CD4-positive, alpha-beta T cell (primary cell): ENCODE results near the gene LMF1. TPM values are rescaled to one million over a fixed set of nuclear protein-coding genes. Genes with fewer than 3 reads are reported as not detected.

Source experiments
- ATAC-seq: fragments of 200-7000 bp; cut with Tn5 transposase; one replicate; pipeline ENCODE4 v1.10.0; 2022; ENCODE audit warnings: mild to moderate bottlenecking; ENCODE audit not compliant: poor library complexity
- CTCF ChIA-PET: fragments of 350-600 bp; sonication (Branson Sonifier 250); formaldehyde crosslinking; loops from one replicate; lab custom pipeline; 2021; ENCODE audit warnings: antibody characterized with exemption, inconsistent platforms; lab: Charles Lee
- POLR2A ChIA-PET: fragments of 350-600 bp; sonication (Branson Sonifier 250); formaldehyde crosslinking; loops from one replicate; lab custom pipeline; 2021; ENCODE audit warnings: antibody characterized with exemption, inconsistent platforms; lab: Charles Lee
- DNase-seq, 14 experiments: peaks; one replicate each; pipeline ENCODE4 v3.0.0-alpha.2; 2013 to 2020; ENCODE audit warnings: mixed read lengths in 2 of 14
- H3K27ac ChIP-seq, 2 donors: one replicate each; pipeline versions ENCODE4 v1.5.1 to v1.7.0; 2013; ENCODE audit warnings: low read length in 2 of 2, low read depth in 1 of 2, mild to moderate bottlenecking in 1 of 2
- H3K27me3 ChIP-seq, 2 experiments: 1 replicate in 1 of 2; 2 replicates in 1 of 2; pipeline versions ENCODE4 v1.6.1 to v1.7.0; 2013; ENCODE audit warnings: low read length in 2 of 2, control low read depth in 1 of 2, mild to moderate bottlenecking in 1 of 2, moderate library complexity in 1 of 2; ENCODE audit not compliant: insufficient read depth in 2 of 2, control insufficient read depth in 1 of 2
- H3K36me3 ChIP-seq: one replicate; pipeline ENCODE4 v1.6.1; 2013; ENCODE audit warnings: low read length, control low read depth; ENCODE audit not compliant: insufficient read depth
- H3K4me1 ChIP-seq: one replicate; pipeline ENCODE4 v1.6.1; 2013; ENCODE audit warnings: low read length, control low read depth; ENCODE audit not compliant: insufficient read depth
- H3K4me3 ChIP-seq: one replicate; pipeline ENCODE4 v1.5.1; 2013; ENCODE audit warnings: mild to moderate bottlenecking, low read length, moderate library complexity
- H3K9me3 ChIP-seq, 2 experiments: 1 replicate in 1 of 2; 2 replicates in 1 of 2; pipeline versions ENCODE4 v1.6.1 to v1.7.0; 2013; ENCODE audit warnings: low read length in 2 of 2, mild to moderate bottlenecking in 2 of 2, control low read depth in 1 of 2, moderate library complexity in 1 of 2; ENCODE audit not compliant: control insufficient read depth in 1 of 2, insufficient read depth in 1 of 2
- H3K27ac Mint-ChIP-seq: one replicate; pipeline ENCODE4 v1.8.0; 2020; ENCODE audit warnings: mixed read lengths
- H3K27me3 Mint-ChIP-seq: one replicate; pipeline ENCODE4 v1.8.0; 2021; ENCODE audit warnings: mixed read lengths
- H3K36me3 Mint-ChIP-seq: one replicate; pipeline ENCODE4 v1.8.0; 2021; ENCODE audit warnings: low read depth, mixed read lengths
- H3K4me1 Mint-ChIP-seq: one replicate; pipeline ENCODE4 v1.8.0; 2021; ENCODE audit warnings: low read depth, mixed read lengths
- H3K4me3 Mint-ChIP-seq: one replicate; pipeline ENCODE4 v1.8.0; 2020; ENCODE audit warnings: mild to moderate bottlenecking, mixed read lengths
- H3K9me3 Mint-ChIP-seq: one replicate; pipeline ENCODE4 v1.8.0; 2020; ENCODE audit warnings: mixed read lengths
- CTCF ChIP-seq: fragments of 200-600 bp; IDR thresholded peaks from one replicate; pipeline ENCODE4 v1.8.0; 2022; ENCODE audit warnings: antibody characterized with exemption, mild to moderate bottlenecking
- intact Hi-C, 2 experiments: fragments of 100-400 bp; cut with DNase I in 1 of 2; cut with micrococcal nuclease in 1 of 2; formaldehyde crosslinking; loops; one replicate each; pipeline versions ENCODE4 v1.15.1 to v1.9.0; 2023 to 2025; cut with DNase I, micrococcal nuclease
- total RNA-seq, 174 experiments: library from RNA in 2 of 174; stranded (reverse) in 2 of 174; gene quantifications; one replicate each; pipeline ENCODE4 v1.2.3 and lab custom pipeline; 2021 to 2026

Gene LMF1
- total RNA-seq, 2 experiments from 2014 or later: 26.8 to 27.6 TPM

- no peak overlapping the region for H3K27ac ChIP-seq
- peaks cover 20 to 43% of the 10 kb centered on the region in 2 experiments for H3K27me3 ChIP-seq
- no peak overlapping the region for H3K4me3 Mint-ChIP-seq
- H3K4me1 ChIP-seq: peaks cover 23% of the 10 kb centered on the region
- intact Hi-C loops: loop anchor here in 1 of 2 experiments (10.0 kb wide), 1 partner anchor 378 kb away; no protein-coding TSS in a partner anchor
- DNase-seq: no peak
- no peaks in the 10 kb centered on the region for H3K36me3 ChIP-seq
- H3K27me3 Mint-ChIP-seq: peaks cover 38% of the 10 kb centered on the region
- H3K36me3 Mint-ChIP-seq: no peaks in the 10 kb centered on the region
- peaks cover 11% of the 10 kb centered on the region for H3K4me1 Mint-ChIP-seq
- no peak overlapping the region for H3K4me3 ChIP-seq
- ATAC-seq: no peak
- no peak overlapping the region for H3K27ac Mint-ChIP-seq
- POLR2A ChIA-PET: no interaction called here
- H3K9me3 Mint-ChIP-seq: no peaks in the 10 kb centered on the region
- H3K9me3 ChIP-seq: peaks cover 0 to 29% of the 10 kb centered on the region in 2 experiments
- TF ChIP-seq CTCF: no peak
- CTCF ChIA-PET: no interaction called here
Observed at GRCh38 chr16:817001-817906, 153.5 kb downstream of the LMF1 start.

DNA sequence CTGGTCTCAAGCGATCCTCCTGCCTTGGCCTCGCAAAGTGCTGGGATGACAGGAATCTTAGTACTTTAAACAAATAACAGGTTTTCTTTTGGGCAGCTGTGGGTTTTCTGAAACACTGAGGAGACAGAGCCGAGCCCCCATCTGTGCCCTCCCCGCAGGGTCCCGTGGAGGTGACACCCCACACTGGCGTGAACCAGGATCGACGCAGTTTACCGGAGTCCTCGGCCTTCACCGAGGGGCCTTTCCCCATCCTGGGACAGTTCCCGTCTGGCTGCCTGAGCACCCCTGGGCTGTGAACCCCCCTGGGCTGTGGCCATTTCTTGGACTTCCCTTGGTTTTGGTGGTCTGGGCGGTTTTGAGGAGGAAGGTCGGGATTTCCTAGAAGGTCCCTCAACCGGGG lies 154.9 kb downstream of the LMF1 start:
- Histone ChIP-seq H3K4me3 (no peak overlapping the region), H3K36me3 (no peaks in the 10 kb centered on the region), H3K4me1 (peaks cover 23% of the 10 kb centered on the region), H3K27ac (no peak overlapping the region), H3K9me3 (peaks cover 0 to 36% of the 10 kb centered on the region in 2 experiments), H3K27me3 (peaks cover 20 to 51% of the 10 kb centered on the region in 2 experiments)
- no peaks in the 10 kb centered on the region for H3K36me3 Mint-ChIP-seq
- TF ChIP-seq CTCF: no peak
- ChIA-PET POLR2A (no interaction called here), CTCF (no interaction called here)
- H3K4me3 Mint-ChIP-seq: no peak overlapping the region
- H3K27ac Mint-ChIP-seq: no peak overlapping the region
- no peak for DNase-seq
- H3K27me3 Mint-ChIP-seq: peaks cover 40% of the 10 kb centered on the region
- peaks cover 11% of the 10 kb centered on the region for H3K4me1 Mint-ChIP-seq
- no peak for ATAC-seq
- no peaks in the 10 kb centered on the region for H3K9me3 Mint-ChIP-seq
- intact Hi-C loops: loop anchor here in 1 of 2 experiments (10.0 kb wide), 1 partner anchor 379 kb away; no protein-coding TSS in a partner anchor

DNA sequence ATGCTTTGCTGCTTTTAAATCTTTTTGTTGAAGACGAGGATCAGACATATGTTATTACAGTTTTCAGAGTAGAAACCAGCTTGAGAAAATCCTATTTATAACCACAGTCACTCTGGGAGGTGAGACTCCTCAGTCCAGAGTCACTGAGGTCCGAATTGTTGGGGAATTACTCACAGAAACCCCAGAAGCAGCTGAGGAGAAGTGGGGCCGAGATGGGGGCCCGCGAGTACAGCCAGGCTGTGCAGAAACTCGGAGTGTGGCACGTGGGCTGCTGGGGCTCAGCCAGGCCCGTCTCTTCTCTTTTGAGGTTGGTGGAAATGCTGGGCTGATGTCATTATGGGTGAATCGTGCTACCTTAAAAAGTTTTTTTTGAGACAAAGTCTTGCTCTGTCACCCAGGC lies 155.8 kb downstream of the LMF1 start:
- Mint-ChIP-seq H3K4me1 (peaks cover 9% of the 10 kb centered on the region), H3K27ac (no peak overlapping the region), H3K36me3 (no peaks in the 10 kb centered on the region), H3K27me3 (peaks cover 36% of the 10 kb centered on the region), H3K4me3 (no peak overlapping the region), H3K9me3 (no peaks in the 10 kb centered on the region)
- DNase-seq (no peak), ATAC-seq (no peak)
- H3K4me1 ChIP-seq: peaks cover 20% of the 10 kb centered on the region
- POLR2A ChIA-PET: no interaction called here
- no peak overlapping the region for H3K27ac ChIP-seq
- H3K9me3 ChIP-seq: peaks cover 0 to 36% of the 10 kb centered on the region in 2 experiments
- peaks cover 20 to 51% of the 10 kb centered on the region in 2 experiments for H3K27me3 ChIP-seq
- intact Hi-C loops: loop anchor here (5.0 to 10.0 kb wide), 3 partner anchors 242 to 380 kb away; no protein-coding TSS in a partner anchor
- H3K4me3 ChIP-seq: no peak overlapping the region
- CTCF ChIA-PET: no interaction called here
- no peaks in the 10 kb centered on the region for H3K36me3 ChIP-seq
- no peak for TF ChIP-seq CTCF
